H9 (cell line): ENCODE measurements around the gene POP4. TPM values are rescaled to one million over a fixed set of nuclear protein-coding genes. Genes with fewer than 3 reads are reported as not detected.

ENCODE experiments used
- DNase-seq: peaks from one replicate; pipeline ENCODE4 v3.0.0-alpha.2; 2017
- H2AFZ ChIP-seq: one replicate; pipeline ENCODE4 v1.6.1; 2013; ENCODE audit warnings: mild to moderate bottlenecking, low read length, control low read depth, moderate library complexity
- H2AK5ac ChIP-seq: 2 replicates; pipeline ENCODE4 v1.6.1; 2013; ENCODE audit warnings: low read length, control low read depth, mixed read lengths; ENCODE audit not compliant: insufficient read length
- H2BK120ac ChIP-seq: one replicate; pipeline ENCODE4 v1.6.1; 2013; ENCODE audit warnings: low read depth, mild to moderate bottlenecking, low read length, control low read depth, inconsistent platforms; ENCODE audit not compliant: poor library complexity, severe bottlenecking
- H2BK12ac ChIP-seq: 2 replicates; pipeline ENCODE4 v1.6.1; 2013; ENCODE audit warnings: low read length, control low read depth, mixed read lengths, low read depth; ENCODE audit not compliant: insufficient read length
- H2BK15ac ChIP-seq: 2 replicates; pipeline ENCODE4 v1.6.1; 2013; ENCODE audit warnings: low read depth, low read length, control low read depth
- H2BK20ac ChIP-seq: one replicate; pipeline ENCODE4 v1.6.1; 2013; ENCODE audit warnings: low read depth, mild to moderate bottlenecking, low read length, control low read depth, inconsistent platforms; ENCODE audit not compliant: poor library complexity, severe bottlenecking
- H2BK5ac ChIP-seq: 2 replicates; pipeline ENCODE4 v1.6.1; 2013; ENCODE audit warnings: low read length, control low read depth, mixed read lengths; ENCODE audit not compliant: insufficient read length
- H3K14ac ChIP-seq: 2 replicates; pipeline ENCODE4 v1.6.1; 2013; ENCODE audit warnings: low read length, control low read depth; ENCODE audit not compliant: insufficient read depth
- H3K18ac ChIP-seq: 2 replicates; pipeline ENCODE4 v1.6.1; 2013; ENCODE audit warnings: low read depth, mild to moderate bottlenecking, mixed read lengths, low read length, control low read depth; ENCODE audit not compliant: insufficient read length
- H3K23ac ChIP-seq: 2 replicates; pipeline ENCODE4 v1.6.1; 2013; ENCODE audit warnings: low read length, control low read depth, mixed read lengths, low read depth; ENCODE audit not compliant: insufficient read length
- H3K23me2 ChIP-seq: 2 replicates; pipeline ENCODE4 v1.6.1; 2013; ENCODE audit warnings: low read depth, mild to moderate bottlenecking, mixed read lengths, low read length, control low read depth; ENCODE audit not compliant: insufficient read length, poor library complexity, severe bottlenecking
- H3K27ac ChIP-seq: 2 replicates; pipeline ENCODE4 v1.5.1; 2013; ENCODE audit warnings: low read length, control low read depth, mixed read lengths, low read depth; ENCODE audit not compliant: insufficient read length
- H3K27me3 ChIP-seq: 2 replicates; pipeline ENCODE4 v1.6.1; 2013; ENCODE audit warnings: low read length, control low read depth, inconsistent platforms; ENCODE audit not compliant: insufficient read depth
- H3K4ac ChIP-seq: 2 replicates; pipeline ENCODE4 v1.6.1; 2013; ENCODE audit warnings: low read depth, mild to moderate bottlenecking, control low read depth, inconsistent platforms, low read length, moderate library complexity
- H3K4me1 ChIP-seq: 2 replicates; pipeline ENCODE4 v1.6.1; 2013; ENCODE audit warnings: low read length, control low read depth, inconsistent platforms; ENCODE audit not compliant: insufficient read depth
- H3K4me2 ChIP-seq: 2 replicates; pipeline ENCODE4 v1.6.1; 2013; ENCODE audit warnings: low read length, control low read depth, mixed read lengths; ENCODE audit not compliant: insufficient read length, insufficient read depth
- H3K56ac ChIP-seq: 2 replicates; pipeline ENCODE4 v1.6.1; 2013; ENCODE audit warnings: low read depth, mild to moderate bottlenecking, mixed read lengths, low read length, control low read depth; ENCODE audit not compliant: insufficient read length
- H3K79me1 ChIP-seq: 2 replicates; pipeline ENCODE4 v1.6.1; 2013; ENCODE audit warnings: low read depth, mild to moderate bottlenecking, moderate library complexity, low read length, control low read depth, inconsistent platforms; ENCODE audit not compliant: insufficient read depth, poor library complexity, severe bottlenecking
- H3K79me2 ChIP-seq: 2 replicates; pipeline ENCODE4 v1.6.1; 2013; ENCODE audit warnings: low read length, control low read depth, inconsistent platforms; ENCODE audit not compliant: insufficient read depth
- H3K9ac ChIP-seq: 2 replicates; pipeline ENCODE4 v1.6.1; 2013; ENCODE audit warnings: low read length, control low read depth, mixed read lengths; ENCODE audit not compliant: insufficient read length; ENCODE audit errors: extremely low read depth
- H3K9me3 ChIP-seq: one replicate; pipeline ENCODE4 v1.6.1; 2013; ENCODE audit warnings: low read depth, low read length, inconsistent platforms; ENCODE audit not compliant: control insufficient read depth
- H3T11ph ChIP-seq: one replicate; pipeline ENCODE4 v1.6.1; 2013; ENCODE audit warnings: mild to moderate bottlenecking, low read length, control low read depth, inconsistent platforms
- H4K20me1 ChIP-seq: one replicate; pipeline ENCODE4 v1.6.1; 2013; ENCODE audit not compliant: control insufficient read depth, insufficient read length, insufficient read depth
- H4K5ac ChIP-seq: 2 replicates; pipeline ENCODE4 v1.6.1; 2013; ENCODE audit warnings: low read depth, mild to moderate bottlenecking, mixed read lengths, low read length, control low read depth; ENCODE audit not compliant: insufficient read length
- H4K8ac ChIP-seq: replicated peaks from 2 replicates; pipeline ENCODE4 v1.6.1; 2013; ENCODE audit warnings: low read length, control low read depth, mixed read lengths, low read depth; ENCODE audit not compliant: insufficient read length
- H4K91ac ChIP-seq: 2 replicates; pipeline ENCODE4 v1.6.1; 2013; ENCODE audit warnings: low read depth, mild to moderate bottlenecking, moderate library complexity, mixed read lengths, low read length, control low read depth; ENCODE audit not compliant: insufficient read length
- H3K27ac Mint-ChIP-seq, 3 experiments: 2 replicates in 2 of 3; 3 replicates in 1 of 3; pipeline ENCODE4 v1.8.0; 2020 to 2021; ENCODE audit warnings: mixed read lengths in 3 of 3, mild to moderate bottlenecking in 1 of 3, moderate library complexity in 1 of 3
- H3K27me3 Mint-ChIP-seq: 2 replicates; pipeline ENCODE4 v1.8.0; 2021; ENCODE audit warnings: low read depth, mild to moderate bottlenecking, moderate library complexity, mixed read lengths
- H3K36me3 Mint-ChIP-seq, 3 experiments: 2 replicates in 2 of 3; 3 replicates in 1 of 3; pipeline ENCODE4 v1.8.0; 2020 to 2021; ENCODE audit warnings: low read depth in 3 of 3, mixed read lengths in 3 of 3; ENCODE audit not compliant: insufficient read depth in 1 of 3
- H3K4me1 Mint-ChIP-seq, 2 experiments: 2 replicates each; pipeline ENCODE4 v1.8.0; 2020; ENCODE audit warnings: mixed read lengths in 2 of 2
- H3K4me3 Mint-ChIP-seq, 2 experiments: 2 replicates in 1 of 2; 3 replicates in 1 of 2; pipeline ENCODE4 v1.8.0; 2020 to 2021; ENCODE audit warnings: mild to moderate bottlenecking in 2 of 2, mixed read lengths in 2 of 2, moderate library complexity in 1 of 2
- H3K9me3 Mint-ChIP-seq, 2 experiments: 2 replicates in 1 of 2; 3 replicates in 1 of 2; pipeline ENCODE4 v1.8.0; 2020; ENCODE audit warnings: mild to moderate bottlenecking in 2 of 2, mixed read lengths in 2 of 2, moderate library complexity in 1 of 2
- CTCF ChIP-seq: fragments of 200-600 bp; sonication (generic); conservative IDR thresholded peaks from 3 replicates; pipeline ENCODE4 v1.8.0; 2021; ENCODE audit warnings: antibody characterized with exemption, mild to moderate bottlenecking
- WGBS: extraction: QIAGEN DNeasy Blood & Tissue Kit; methylation state at CpG from one replicate; pipeline ENCODE4 v1.1.7; 2013; ENCODE audit warnings: missing lambda C conversion rate, low lambda C conversion rate, mixed read lengths; ENCODE audit not compliant: insufficient read length; ENCODE audit errors: extremely low coverage; 5-methylcytosine and 5-hydroxymethylcytosine counted together
- total RNA-seq: library from RNA; stranded (reverse); gene quantifications from 2 replicates; pipeline ENCODE4 v1.2.1, GENCODE V29; 2021

POP4 gene
- total RNA-seq, 1 experiment from 2014 or later = 51.4 TPM

- no peak overlapping the region for H2BK20ac ChIP-seq
- H3T11ph ChIP-seq = no peak overlapping the region
- no peak overlapping the region for H2AK5ac ChIP-seq
- no peak overlapping the region for H2BK15ac ChIP-seq
- H3K18ac ChIP-seq = no peak overlapping the region
- H3K9ac ChIP-seq = no peak overlapping the region
- H3K9me3 ChIP-seq = no peaks in the 10 kb centered on the region
- no peaks in the 10 kb centered on the region; a peak in 3 of 7 replicates for H3K36me3 Mint-ChIP-seq
- no peak overlapping the region for H3K56ac ChIP-seq
- no peak for DNase-seq
- H3K9me3 Mint-ChIP-seq = peaks cover 4 to 10% of the 10 kb centered on the region in 2 experiments; a peak in 4 of 5 replicates
- TF ChIP-seq CTCF = no peak
- H3K4me1 Mint-ChIP-seq = peaks cover 9 to 10% of the 10 kb centered on the region in 2 experiments
- H3K4me3 Mint-ChIP-seq = no peak overlapping the region
- H4K20me1 ChIP-seq = no peaks in the 10 kb centered on the region
- no peak overlapping the region for H2BK120ac ChIP-seq
- H3K4me2 ChIP-seq = no peak overlapping the region
- no peak overlapping the region for H3K14ac ChIP-seq
- no peak overlapping the region for H3K23ac ChIP-seq
- no peak overlapping the region for H2BK12ac ChIP-seq
- H2BK5ac ChIP-seq = no peak overlapping the region
- H4K91ac ChIP-seq = no peak overlapping the region
- H4K5ac ChIP-seq = no peak overlapping the region
- H3K79me2 ChIP-seq = no peaks in the 10 kb centered on the region
- no peak overlapping the region for H3K4ac ChIP-seq
- no peak overlapping the region for H3K27ac Mint-ChIP-seq
- no peaks in the 10 kb centered on the region for H3K27me3 ChIP-seq
- no peak overlapping the region for H2AFZ ChIP-seq
- no CpG with 5 or more reads among the region's 7 CpGs for WGBS
- no peaks in the 10 kb centered on the region for H3K23me2 ChIP-seq
- no peak overlapping the region for H4K8ac ChIP-seq
- no peak overlapping the region for H3K27ac ChIP-seq
- H3K27me3 Mint-ChIP-seq = peaks cover 2% of the 10 kb centered on the region; the same call in 1 of the 2 replicates
- H3K4me1 ChIP-seq = peaks cover 2% of the 10 kb centered on the region; the same call in 1 of the 2 replicates
- no peaks in the 10 kb centered on the region for H3K79me1 ChIP-seq
These were observed 44.8 kb downstream of the POP4 start for GRCh38 chr19:29650772-29651387.
